Measurements from ENCODE around the gene COL4A2. TPM values are rescaled to one million over a fixed set of nuclear protein-coding genes. Genes with fewer than 3 reads are reported as not detected.

The COL4A2 gene
- total RNA-seq, 1 experiment from 2014 or later = 1.6 TPM

DNA sequence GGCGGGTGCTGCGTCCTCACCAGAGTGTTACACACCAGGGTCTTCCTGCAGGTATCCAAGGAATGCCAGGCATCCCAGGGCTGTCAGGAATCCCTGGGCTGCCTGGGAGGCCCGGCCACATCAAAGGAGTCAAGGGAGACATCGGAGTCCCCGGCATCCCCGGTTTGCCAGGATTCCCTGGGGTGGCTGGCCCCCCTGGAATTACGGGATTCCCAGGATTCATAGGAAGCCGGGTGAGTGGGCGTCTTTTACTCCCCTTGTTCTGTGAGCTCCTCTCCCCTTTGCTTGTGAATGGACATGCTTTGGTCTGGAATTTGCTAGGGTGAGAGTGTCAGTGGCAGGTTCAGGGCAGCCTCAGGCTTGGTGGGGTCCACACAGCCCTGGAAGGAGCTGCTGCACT lies 178.5 kb downstream of the COL4A2 start:
- no TSS peak for BruUV-seq (replicated peaks)
- DNase-seq (ENCODE audit: low read depth, low spot score) (no peak), ATAC-seq (peak; percentile 67)
- TF ChIP-seq, protein P1, sequence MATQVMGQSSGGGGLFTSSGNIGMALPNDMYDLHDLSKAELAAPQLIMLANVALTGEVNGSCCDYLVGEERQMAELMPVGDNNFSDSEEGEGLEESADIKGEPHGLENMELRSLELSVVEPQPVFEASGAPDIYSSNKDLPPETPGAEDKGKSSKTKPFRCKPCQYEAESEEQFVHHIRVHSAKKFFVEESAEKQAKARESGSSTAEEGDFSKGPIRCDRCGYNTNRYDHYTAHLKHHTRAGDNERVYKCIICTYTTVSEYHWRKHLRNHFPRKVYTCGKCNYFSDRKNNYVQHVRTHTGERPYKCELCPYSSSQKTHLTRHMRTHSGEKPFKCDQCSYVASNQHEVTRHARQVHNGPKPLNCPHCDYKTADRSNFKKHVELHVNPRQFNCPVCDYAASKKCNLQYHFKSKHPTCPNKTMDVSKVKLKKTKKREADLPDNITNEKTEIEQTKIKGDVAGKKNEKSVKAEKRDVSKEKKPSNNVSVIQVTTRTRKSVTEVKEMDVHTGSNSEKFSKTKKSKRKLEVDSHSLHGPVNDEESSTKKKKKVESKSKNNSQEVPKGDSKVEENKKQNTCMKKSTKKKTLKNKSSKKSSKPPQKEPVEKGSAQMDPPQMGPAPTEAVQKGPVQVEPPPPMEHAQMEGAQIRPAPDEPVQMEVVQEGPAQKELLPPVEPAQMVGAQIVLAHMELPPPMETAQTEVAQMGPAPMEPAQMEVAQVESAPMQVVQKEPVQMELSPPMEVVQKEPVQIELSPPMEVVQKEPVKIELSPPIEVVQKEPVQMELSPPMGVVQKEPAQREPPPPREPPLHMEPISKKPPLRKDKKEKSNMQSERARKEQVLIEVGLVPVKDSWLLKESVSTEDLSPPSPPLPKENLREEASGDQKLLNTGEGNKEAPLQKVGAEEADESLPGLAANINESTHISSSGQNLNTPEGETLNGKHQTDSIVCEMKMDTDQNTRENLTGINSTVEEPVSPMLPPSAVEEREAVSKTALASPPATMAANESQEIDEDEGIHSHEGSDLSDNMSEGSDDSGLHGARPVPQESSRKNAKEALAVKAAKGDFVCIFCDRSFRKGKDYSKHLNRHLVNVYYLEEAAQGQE (IDR thresholded peaks at IDR 0.05; ENCODE audit: low read depth) = no peak
- TF ChIP-seq SIN3A (IDR thresholded peaks at IDR 0.05; ENCODE audit: low read depth) (no peak), POLR2A (IDR thresholded peaks at IDR 0.05; ENCODE audit: borderline replicate concordance, extremely low read depth, insufficient read depth, insufficient read length) (no peak), EZH2 (IDR thresholded peaks at IDR 0.05) (no peak), ZFX (IDR thresholded peaks at IDR 0.05) (no peak), FOSL1 (IDR thresholded peaks at IDR 0.05; ENCODE audit: low read depth) (no peak), YY1 (IDR thresholded peaks at IDR 0.05; ENCODE audit: extremely low read depth, insufficient replicate concordance, low read depth, low read length) (no peak), TCF7L2 (IDR thresholded peaks at IDR 0.05; ENCODE audit: borderline replicate concordance, extremely low read depth, insufficient read depth, insufficient read length) (no peak), CBX3 (IDR thresholded peaks at IDR 0.05; ENCODE audit: low read depth) (no peak), JUND (IDR thresholded peaks at IDR 0.05) (no peak), ZNF274 (IDR thresholded peaks at IDR 0.05; ENCODE audit: low read depth, low read length) (no peak), SP1 (IDR thresholded peaks at IDR 0.05; ENCODE audit: low read depth) (no peak), POLR2AphosphoS5 (IDR thresholded peaks at IDR 0.05; ENCODE audit: low read depth, low read length) (no peak), RAD21 (IDR thresholded peaks at IDR 0.05; ENCODE audit: low read depth) (no peak), ELF1 (IDR thresholded peaks at IDR 0.05; ENCODE audit: borderline replicate concordance, low read depth) (no peak)
- TF ChIP-seq, protein P2, sequence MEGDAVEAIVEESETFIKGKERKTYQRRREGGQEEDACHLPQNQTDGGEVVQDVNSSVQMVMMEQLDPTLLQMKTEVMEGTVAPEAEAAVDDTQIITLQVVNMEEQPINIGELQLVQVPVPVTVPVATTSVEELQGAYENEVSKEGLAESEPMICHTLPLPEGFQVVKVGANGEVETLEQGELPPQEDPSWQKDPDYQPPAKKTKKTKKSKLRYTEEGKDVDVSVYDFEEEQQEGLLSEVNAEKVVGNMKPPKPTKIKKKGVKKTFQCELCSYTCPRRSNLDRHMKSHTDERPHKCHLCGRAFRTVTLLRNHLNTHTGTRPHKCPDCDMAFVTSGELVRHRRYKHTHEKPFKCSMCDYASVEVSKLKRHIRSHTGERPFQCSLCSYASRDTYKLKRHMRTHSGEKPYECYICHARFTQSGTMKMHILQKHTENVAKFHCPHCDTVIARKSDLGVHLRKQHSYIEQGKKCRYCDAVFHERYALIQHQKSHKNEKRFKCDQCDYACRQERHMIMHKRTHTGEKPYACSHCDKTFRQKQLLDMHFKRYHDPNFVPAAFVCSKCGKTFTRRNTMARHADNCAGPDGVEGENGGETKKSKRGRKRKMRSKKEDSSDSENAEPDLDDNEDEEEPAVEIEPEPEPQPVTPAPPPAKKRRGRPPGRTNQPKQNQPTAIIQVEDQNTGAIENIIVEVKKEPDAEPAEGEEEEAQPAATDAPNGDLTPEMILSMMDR (IDR thresholded peaks at IDR 0.05 in 2 of 3, conservative IDR thresholded peaks at IDR 0.05 in 1 of 3; ENCODE audit: borderline replicate concordance in 1 of 3, insufficient read depth in 1 of 3, low read depth in 2 of 3, low read length in 2 of 3) = no peak
- TF ChIP-seq, protein P3, sequence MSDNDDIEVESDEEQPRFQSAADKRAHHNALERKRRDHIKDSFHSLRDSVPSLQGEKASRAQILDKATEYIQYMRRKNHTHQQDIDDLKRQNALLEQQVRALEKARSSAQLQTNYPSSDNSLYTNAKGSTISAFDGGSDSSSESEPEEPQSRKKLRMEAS (IDR thresholded peaks at IDR 0.05) = no peak
- TF ChIP-seq, protein P4, sequence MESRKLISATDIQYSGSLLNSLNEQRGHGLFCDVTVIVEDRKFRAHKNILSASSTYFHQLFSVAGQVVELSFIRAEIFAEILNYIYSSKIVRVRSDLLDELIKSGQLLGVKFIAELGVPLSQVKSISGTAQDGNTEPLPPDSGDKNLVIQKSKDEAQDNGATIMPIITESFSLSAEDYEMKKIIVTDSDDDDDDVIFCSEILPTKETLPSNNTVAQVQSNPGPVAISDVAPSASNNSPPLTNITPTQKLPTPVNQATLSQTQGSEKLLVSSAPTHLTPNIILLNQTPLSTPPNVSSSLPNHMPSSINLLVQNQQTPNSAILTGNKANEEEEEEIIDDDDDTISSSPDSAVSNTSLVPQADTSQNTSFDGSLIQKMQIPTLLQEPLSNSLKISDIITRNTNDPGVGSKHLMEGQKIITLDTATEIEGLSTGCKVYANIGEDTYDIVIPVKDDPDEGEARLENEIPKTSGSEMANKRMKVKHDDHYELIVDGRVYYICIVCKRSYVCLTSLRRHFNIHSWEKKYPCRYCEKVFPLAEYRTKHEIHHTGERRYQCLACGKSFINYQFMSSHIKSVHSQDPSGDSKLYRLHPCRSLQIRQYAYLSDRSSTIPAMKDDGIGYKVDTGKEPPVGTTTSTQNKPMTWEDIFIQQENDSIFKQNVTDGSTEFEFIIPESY (IDR thresholded peaks at IDR 0.05; ENCODE audit: extremely low read depth, insufficient replicate concordance, low read length) = no peak
- TF ChIP-seq, protein P5, sequence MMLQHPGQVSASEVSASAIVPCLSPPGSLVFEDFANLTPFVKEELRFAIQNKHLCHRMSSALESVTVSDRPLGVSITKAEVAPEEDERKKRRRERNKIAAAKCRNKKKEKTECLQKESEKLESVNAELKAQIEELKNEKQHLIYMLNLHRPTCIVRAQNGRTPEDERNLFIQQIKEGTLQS (IDR thresholded peaks at IDR 0.05) = no peak
- Histone ChIP-seq H4K20me1 (ENCODE audit: insufficient read depth) (no peaks in the 10 kb centered on the region), H3K9ac (ENCODE audit: low read length) (no peak overlapping the region), H3K9me3 (ENCODE audit: control insufficient read depth in 1 of 2, insufficient read depth in 1 of 2, low read depth in 1 of 2, low read length in 2 of 2) (no peaks in the 10 kb centered on the region), H3K4me3 (replicated peaks in 1 of 2; ENCODE audit: low read depth in 1 of 2, low read length in 2 of 2) (no peak overlapping the region), H3K36me3 (ENCODE audit: control insufficient read depth in 1 of 2, insufficient read depth in 2 of 2, low read length in 2 of 2) (no peaks in the 10 kb centered on the region), H3K9me2 (ENCODE audit: insufficient read depth) (no peaks in the 10 kb centered on the region), H3K27me3 (ENCODE audit: insufficient read depth, low read length) (peaks cover 6% of the 10 kb centered on the region; the same call in 1 of the 2 replicates), H3K79me2 (ENCODE audit: insufficient read depth, low read length) (no peaks in the 10 kb centered on the region), H3K4me2 (ENCODE audit: low read length) (peak overlapping the region; percentile 41), H2AFZ (ENCODE audit: low read depth, low read length, poor library complexity, severe bottlenecking) (no peak overlapping the region), H3K27ac (ENCODE audit: low read depth, low read length) (no peak overlapping the region), H3K4me1 (ENCODE audit: control insufficient read depth in 1 of 2, insufficient read depth in 2 of 2, low read length in 2 of 2) (peaks cover 4 to 10% of the 10 kb centered on the region in 2 experiments; a peak in 3 of 4 replicates)
- POLR2A ChIA-PET = no interaction called here
- RAD21 ChIA-PET (ENCODE audit: low non-redundant PET in 1 of 2, low total read pairs in 2 of 2, uncharacterized antibody in 2 of 2, unreplicated experiment in 2 of 2) = no interaction called here
- intact Hi-C loops (cut with micrococcal nuclease) = no loop called here
- CTCF ChIA-PET = no interaction called here
